GM18505 (cell line): Measurements from ENCODE around the gene GNAQ.
"Not testable (repeated sequence)": the region's sequence is repeated elsewhere in the genome, so short reads cannot be mapped to it uniquely, and the experiment has no call there.

ENCODE experiments used
- ATAC-seq: cut with Tn5 transposase; IDR thresholded peaks from one replicate; pipeline ENCODE4 v1.9.1; 2021; ENCODE audit not compliant: unreplicated experiment
- POLR2A ChIP-seq: IDR thresholded peaks from 4 replicates; pipeline ENCODE4 v1.6.1; 2011; ENCODE audit warnings: borderline replicate concordance; ENCODE audit not compliant: insufficient read depth, insufficient read length; ENCODE audit errors: extremely low read depth

GNAQ gene

DNA sequence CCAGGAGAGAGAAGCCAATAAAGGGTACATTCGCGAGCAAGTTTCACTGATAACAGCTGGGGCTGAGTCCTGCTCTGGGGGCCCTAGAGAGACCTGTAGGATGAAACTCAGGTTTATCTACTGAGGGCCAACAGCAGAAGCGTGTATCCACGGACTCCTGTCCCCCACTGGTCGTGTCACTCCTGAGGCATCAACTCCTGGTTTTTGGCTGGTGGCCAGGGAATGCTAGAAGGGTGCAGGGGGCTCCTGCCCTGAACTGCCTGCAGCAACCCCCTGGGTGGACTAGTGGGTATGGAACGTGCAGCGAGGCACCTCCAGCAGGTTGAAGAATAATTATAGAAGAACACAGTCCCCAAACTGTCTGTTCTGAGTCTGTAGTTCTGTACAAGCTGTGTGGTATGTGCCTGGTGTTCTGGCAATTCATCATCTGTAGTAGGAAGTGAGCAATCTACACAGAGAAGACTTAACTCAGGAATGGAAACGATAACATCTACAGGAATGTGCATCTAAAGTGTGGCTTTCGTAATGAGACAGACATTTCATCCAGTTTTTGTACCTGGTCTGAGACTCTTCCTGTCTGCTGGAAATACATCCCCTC lies 319.0 kb downstream of the GNAQ start:
- no peak for TF ChIP-seq POLR2A
- no peak for ATAC-seq

DNA sequence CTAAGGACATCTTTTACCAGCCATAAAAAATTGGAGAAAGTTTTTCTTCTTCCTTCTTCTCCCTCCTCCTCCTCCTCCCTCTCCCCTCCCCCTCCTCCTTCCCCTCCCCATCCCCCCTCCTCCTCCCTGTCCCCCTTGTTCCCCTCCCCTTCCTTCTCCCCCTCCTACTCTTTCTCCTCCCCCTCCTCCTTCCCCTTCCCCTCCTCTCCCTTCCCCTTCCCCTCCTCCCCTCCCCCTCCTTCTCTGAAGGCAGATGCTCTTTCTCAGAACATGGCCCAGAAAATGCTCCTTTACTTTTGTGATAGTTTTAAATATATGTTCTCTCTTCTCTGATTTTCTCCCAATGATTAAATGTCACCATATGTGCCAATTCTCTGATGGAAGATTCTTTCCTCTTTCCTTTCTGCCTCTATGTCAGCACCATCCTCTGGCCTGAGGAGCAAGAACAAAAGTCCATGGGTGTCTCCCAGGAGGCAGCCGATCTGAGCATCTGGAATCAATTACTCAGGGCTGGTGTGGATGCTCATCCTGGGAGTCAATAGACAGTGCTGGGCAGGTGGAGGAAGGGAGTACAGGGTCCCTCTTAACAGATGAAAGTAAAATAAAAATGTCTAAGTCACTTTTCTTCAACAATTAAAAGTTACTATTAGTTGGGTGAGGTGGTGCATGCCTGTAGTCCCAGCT lies 320.5 kb downstream of the GNAQ start:
- ATAC-seq, result no peak
- no peak for TF ChIP-seq POLR2A

DNA sequence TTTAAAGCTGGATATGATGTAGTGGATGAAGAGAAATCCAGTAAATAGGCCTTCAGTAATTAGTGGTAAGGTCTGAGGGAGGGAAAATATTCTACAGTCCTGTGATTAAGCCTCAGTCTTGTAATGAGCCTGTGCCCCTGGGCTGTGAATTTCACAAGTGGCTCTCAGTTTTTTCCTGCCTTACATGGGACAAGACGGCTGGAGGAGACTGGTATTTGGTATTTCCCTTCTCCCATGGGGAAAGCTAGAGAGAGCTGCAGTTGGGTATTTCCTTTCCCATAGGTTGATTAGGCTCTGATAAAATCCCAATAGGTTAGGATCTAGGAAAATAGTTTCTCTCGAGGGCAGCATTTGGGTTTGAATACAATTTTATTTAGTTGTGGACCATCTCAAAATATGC lies 321.3 kb downstream of the GNAQ start:
- TF ChIP-seq POLR2A, result no peak
- no peak for ATAC-seq

GRCh38 chr9:77708064-77708815 lies 323.4 kb downstream of the GNAQ start:
- TF ChIP-seq POLR2A, result no peak
- no peak for ATAC-seq

DNA sequence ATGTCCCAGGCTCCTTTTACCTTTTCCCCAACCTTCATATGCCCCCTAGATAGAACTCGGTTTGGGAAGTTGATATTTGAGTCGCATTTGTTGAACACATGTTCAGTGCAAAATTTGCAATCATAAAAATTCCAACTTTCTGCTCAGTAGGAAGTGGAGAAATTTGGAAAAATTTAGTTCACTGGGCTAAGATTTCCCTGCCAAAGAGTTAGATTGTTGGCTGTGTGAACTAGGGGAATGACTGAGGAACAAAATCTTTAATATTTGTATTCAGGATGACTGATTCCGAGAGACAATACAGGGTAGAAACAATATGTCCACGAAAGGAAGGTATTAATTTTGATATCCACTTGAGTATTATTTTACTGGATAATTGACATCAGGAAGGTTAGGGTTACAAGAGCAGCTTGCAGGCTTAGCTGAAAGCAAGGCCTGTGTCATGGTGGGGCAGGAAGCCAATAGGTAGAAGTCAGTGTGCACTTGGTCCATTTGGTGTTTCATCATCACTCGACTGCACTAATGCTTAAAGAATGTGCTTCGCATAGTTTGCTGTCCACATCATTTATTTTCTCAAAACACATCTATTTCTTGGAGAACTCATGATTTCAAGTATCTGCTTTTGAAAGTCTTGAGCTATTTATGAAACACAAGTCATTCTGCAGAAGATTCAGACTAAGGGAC lies 324.1 kb downstream of the GNAQ start:
- ATAC-seq, result no peak
- no peak for TF ChIP-seq POLR2A

DNA sequence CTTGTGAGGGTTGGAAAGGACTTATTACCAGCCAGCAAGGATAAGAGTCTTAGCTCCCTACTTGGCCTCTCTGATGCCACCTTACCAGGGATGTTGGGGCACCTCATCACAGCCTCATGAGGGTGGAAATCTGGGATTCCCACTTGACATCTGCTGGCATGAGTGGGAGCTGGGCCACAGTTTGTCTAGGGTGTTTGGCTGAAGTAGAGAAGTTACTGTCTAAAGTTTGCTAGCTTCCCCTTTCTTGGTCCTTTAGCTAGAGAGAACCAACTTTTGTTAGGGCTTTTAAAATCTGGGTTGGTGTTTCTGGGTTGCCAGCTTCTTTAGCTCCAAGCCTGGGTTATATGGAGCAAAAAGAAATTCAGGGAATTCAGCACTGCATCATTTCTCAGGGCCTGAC lies 326.0 kb downstream of the GNAQ start:
- no peak for TF ChIP-seq POLR2A

GRCh38 chr9:77702521-77703390 lies 328.9 kb downstream of the GNAQ start:
- ATAC-seq, result not testable (repeated sequence)

More for the DNA sequence above, 326.0 kb downstream of the GNAQ start:
- no peak for ATAC-seq

DNA sequence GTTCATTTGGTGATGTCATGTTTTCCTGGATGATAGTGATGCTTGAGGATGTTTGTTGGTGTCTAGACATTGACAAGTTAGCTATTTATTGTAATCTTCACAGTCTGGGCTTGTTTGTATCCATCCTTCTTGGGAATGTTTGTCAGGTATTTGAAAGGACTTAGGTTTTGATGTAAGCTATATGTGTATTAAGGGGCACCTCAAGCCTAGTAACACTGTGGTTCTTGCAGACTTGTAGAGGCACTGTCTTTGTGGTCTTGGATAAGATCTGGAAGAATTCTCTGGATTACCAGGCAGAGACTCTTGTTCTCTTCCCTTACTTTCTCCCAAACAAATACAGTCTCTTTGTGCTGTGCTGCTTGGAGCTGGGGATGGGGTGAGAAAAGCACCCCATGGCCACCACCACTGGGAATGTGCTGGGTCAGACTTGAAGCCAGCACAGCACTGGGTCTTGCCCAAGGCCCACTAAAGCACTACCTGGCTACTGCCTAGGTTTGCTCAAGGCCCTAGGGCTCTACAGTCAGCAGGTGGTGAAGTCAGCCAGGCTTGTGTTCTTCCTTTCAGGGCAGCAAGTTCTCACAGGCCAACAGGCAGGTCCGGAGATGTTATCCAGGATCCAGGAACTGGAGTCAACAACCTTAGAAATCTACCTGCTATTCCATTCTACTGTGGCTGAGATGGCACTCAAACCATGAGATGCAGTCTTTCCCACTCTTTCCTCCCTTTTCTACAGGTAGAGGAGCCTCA lies 334.2 kb downstream of the GNAQ start:
- no peak for TF ChIP-seq POLR2A

GRCh38 chr9:77690723-77691122 lies 340.9 kb downstream of the GNAQ start:
- not testable (repeated sequence) for ATAC-seq

More for the DNA sequence above, 334.2 kb downstream of the GNAQ start:
- no peak for ATAC-seq

GRCh38 chr9:77690119-77690518 lies 341.5 kb downstream of the GNAQ start:
- not testable (repeated sequence) for ATAC-seq

DNA sequence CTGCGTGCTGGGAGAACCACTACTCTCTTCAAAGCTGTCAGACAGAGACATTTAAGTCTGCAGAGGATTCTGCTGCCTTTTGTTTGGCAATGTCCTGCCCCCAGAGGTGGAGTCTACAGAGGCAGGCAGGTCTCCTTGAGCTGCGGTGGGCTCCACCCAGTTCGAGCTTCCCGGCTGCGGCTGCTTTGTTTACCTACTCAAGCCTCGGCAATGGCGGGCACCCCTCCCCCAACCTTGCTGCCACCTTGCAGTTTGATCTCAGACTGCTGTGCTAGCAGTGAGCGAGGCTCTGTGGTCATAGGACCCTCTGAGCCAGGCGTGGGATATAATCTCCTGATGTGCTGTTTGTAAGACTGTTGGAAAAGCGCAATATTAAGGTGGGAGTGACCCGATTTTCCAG lies 343.9 kb downstream of the GNAQ start:
- ATAC-seq, result not testable (repeated sequence)

- no peak for TF ChIP-seq POLR2A
- ATAC-seq, result no peak
Measured at GRCh38 chr9:77680581-77680980, 351.0 kb downstream of the GNAQ start.
